ENCODE data around the gene YAF2. TPM values are rescaled to one million over a fixed set of nuclear protein-coding genes. Genes with fewer than 3 reads are reported as not detected.
"Not testable (repeated sequence)": the region's sequence is repeated elsewhere in the genome, so short reads cannot be mapped to it uniquely, and the experiment has no call there.

Gene YAF2
- polyA plus RNA-seq, 1 donor from 2014 or later, result 20.1 TPM

DNA sequence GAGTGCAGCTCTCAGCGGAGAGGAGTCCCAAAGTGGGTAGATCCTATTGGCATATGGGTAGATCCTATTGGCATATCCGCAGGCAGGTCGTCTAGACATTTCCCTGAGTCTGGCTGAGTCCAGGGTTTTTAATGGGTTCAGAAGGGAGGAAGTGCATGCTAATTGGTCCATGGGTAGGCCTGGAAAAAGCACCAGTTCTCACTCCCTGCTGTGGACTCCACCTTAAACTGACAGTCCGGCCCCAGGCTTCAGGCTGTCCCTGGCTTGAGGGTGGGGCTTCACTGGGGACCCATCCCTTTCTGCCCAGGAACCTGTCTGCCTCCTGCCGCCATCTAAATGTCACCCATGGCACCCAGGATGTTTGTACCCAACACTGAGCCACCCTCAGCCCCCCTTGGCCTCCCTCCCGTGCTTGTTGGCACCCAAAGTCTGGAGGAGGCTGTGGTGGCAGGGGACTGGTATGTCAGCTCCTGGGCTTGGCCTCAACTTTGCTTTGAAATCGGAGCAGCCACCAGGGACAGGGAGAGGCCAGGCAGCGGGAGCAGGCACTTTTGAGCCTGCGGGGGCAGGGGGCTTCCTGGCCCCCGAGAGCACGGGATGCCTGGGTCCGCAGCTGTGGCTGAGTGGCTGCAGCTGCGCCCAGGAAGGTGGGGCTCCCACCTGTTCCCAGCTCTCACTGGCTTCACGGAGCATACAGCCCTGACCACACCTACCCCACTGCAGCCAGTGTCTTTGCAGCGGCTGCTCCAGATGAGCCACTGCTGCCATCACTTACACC is 29.6 kb upstream of the YAF2 start:
- Mint-ChIP-seq H3K9me3 (peaks cover under 1 to 2% (median 1%) of the 10 kb centered on the region in 3 donors), H3K36me3 (peaks cover 2% of the 10 kb centered on the region), H3K27me3 (peaks cover 2% of the 10 kb centered on the region), H3K4me1 (peaks cover 0 to 3% (median 0%) of the 10 kb centered on the region in 3 donors), H3K27ac (no peak overlapping the region), H3K4me3 (no peak overlapping the region)

DNA sequence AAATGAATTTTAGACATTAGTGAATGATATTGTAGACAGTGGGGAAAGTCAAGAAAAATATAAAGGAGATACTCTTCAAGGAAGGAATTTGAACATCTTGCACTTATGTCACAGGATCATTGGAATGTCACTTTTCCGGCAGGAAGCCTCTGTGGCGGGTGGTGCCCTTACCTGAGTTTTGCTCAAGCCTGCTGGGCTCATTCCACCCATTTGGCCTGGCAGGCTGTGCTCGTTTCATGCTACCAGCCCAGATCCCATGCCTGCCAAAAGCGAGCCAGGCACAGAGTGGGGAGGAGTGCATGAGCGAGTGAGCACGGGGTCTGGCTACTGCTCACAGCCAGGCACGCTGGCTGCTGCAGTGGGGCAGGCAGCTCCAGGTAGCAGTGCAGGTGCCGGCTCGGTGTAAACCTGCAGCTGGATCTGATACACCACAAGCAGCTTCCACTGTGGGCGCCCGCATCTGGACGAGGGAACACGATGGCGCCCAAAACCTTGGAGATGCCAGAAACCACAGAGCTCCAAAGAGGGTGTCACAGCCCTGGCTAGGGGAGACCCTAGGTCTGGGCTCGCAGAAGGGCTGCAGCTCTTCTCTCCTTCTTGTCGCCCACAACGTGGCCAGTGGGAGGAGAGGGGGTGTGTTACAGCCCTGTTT is 28.7 kb upstream of the YAF2 start:
- Mint-ChIP-seq H3K4me3 (peak overlapping the region in 1 of 4 donors; percentile 19), H3K9me3 (peaks cover 0 to 2% (median 0%) of the 10 kb centered on the region in 3 donors), H3K27ac (no peak overlapping the region), H3K36me3 (peaks cover 2% of the 10 kb centered on the region), H3K4me1 (peaks cover 0 to 3% (median 0%) of the 10 kb centered on the region in 3 donors), H3K27me3 (peaks cover 2% of the 10 kb centered on the region)

DNA sequence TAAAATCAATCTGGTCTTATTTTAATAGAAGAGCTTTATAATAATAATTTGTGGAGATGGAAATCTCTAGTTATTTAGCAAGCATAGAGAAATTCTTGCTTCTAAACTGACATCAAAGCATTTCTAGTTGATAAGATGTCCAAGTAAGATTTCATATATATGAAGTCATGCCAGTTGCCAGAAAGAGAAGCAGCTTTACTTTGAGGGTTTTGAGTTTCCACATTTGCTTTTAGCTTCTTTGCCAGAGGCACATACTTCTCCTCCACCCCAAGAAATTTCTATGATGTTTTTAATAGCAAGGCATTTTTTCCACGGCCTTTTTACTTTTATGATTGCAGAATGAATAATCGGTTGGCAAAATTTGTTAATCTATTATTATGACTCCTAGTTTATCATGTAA is 24.2 kb upstream of the YAF2 start:
- H3K4me3 Mint-ChIP-seq, result no peak overlapping the region

DNA sequence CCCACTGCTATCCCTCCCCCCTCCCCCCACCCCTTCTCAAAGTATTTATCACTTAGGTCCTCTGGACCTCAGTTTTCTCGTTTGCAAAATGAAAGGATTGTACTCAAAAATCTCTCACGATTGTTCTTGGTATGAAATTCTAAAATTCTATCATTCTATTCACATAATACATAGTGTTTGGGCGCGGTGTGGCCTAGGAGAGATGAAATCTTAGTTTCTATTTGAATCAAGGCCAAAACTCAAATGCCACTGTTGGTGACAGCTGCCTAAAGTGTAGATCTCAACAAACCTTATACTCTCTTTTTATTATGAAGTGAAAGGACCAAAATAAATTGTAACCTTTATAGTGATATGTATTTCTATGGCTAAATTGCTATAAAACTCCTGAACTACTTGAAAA is 23.7 kb upstream of the YAF2 start:
- no peak overlapping the region for H3K4me3 Mint-ChIP-seq
- H3K27me3 Mint-ChIP-seq, result no peaks in the 10 kb centered on the region
- H3K9me3 Mint-ChIP-seq, result no peaks in the 10 kb centered on the region
- peaks cover 0 to 4% (median 0%) of the 10 kb centered on the region in 3 donors for H3K4me1 Mint-ChIP-seq
- no peak overlapping the region for H3K27ac Mint-ChIP-seq
- peaks cover 3% of the 10 kb centered on the region for H3K36me3 Mint-ChIP-seq

More for the DNA sequence above, 24.2 kb upstream of the YAF2 start:
- Mint-ChIP-seq H3K27ac (no peak overlapping the region), H3K4me1 (peaks cover 0 to 4% (median 0%) of the 10 kb centered on the region in 3 donors), H3K27me3 (no peaks in the 10 kb centered on the region), H3K36me3 (peaks cover 3% of the 10 kb centered on the region), H3K9me3 (no peaks in the 10 kb centered on the region)

DNA sequence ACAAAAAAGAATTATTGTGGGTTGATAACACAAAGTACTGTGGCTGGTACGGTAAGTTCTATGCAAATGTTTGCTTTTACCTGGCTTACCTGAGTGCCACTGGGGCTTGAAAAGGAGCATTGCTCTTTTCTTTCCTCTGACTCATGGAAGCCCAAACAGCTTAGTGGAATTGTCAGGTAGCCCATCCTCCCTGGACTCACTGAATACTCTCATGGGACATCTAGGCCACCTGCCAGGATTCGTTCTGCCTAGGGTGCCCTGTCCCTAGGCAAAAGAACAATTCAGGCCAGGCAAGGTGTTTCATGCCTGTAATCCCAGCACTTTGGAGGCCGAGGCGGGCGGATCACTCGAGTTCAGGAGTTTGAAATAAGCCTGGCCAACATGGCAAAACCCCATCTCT is 22.5 kb upstream of the YAF2 start:
- Mint-ChIP-seq H3K27ac (no peak overlapping the region), H3K36me3 (peaks cover 3% of the 10 kb centered on the region), H3K9me3 (no peaks in the 10 kb centered on the region), H3K4me1 (peaks cover 0 to 2% (median 0%) of the 10 kb centered on the region in 3 donors), H3K4me3 (no peak overlapping the region), H3K27me3 (no peaks in the 10 kb centered on the region)

DNA sequence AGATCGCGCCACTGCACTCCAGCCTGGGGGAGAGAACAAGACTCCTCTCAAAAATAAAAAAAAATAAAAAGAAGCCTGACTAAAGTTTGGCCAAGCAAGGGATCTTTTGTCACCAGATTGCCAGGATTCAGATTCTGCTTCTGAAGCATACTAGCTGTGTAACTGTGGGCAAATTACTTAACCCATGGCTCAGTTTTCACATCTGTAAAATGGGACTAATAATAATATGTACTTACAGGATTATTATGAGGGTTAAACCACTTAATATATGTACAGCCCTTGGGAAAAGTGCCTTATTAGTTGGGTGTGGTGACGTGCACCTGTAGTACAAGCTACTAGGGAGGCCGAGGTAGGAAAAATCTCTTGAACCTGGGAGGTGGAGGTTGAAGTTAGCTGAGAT is 21.7 kb upstream of the YAF2 start:
- H3K4me1 Mint-ChIP-seq, result peaks cover 0 to 2% (median 0%) of the 10 kb centered on the region in 3 donors
- no peak overlapping the region for H3K4me3 Mint-ChIP-seq
- H3K36me3 Mint-ChIP-seq, result peaks cover 3% of the 10 kb centered on the region
- H3K27me3 Mint-ChIP-seq, result no peaks in the 10 kb centered on the region
- no peak overlapping the region for H3K27ac Mint-ChIP-seq
- no peaks in the 10 kb centered on the region for H3K9me3 Mint-ChIP-seq

DNA sequence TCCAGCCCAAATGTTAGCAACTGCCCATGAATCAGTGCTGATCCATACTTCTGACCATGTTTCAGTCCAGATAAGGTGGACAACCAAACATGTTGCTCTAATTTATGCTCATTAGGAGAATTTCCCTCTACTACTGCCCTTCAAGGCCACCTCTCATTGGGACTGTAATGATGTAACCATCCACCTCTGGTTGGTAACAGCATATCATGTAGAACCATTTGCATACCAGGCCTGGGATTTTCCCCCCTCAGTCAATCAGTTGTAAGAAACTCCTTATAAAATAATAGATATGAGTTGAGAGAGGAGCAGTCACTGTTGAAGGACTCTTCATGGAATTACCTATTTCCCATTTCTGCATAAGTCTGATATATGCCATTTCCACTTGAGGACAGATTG is 17.8 kb upstream of the YAF2 start:
- Mint-ChIP-seq H3K4me3 (no peak overlapping the region), H3K4me1 (peaks cover 0 to 2% (median 0%) of the 10 kb centered on the region in 3 donors), H3K9me3 (no peaks in the 10 kb centered on the region), H3K27ac (no peak overlapping the region), H3K36me3 (peaks cover 3% of the 10 kb centered on the region), H3K27me3 (no peaks in the 10 kb centered on the region)

DNA sequence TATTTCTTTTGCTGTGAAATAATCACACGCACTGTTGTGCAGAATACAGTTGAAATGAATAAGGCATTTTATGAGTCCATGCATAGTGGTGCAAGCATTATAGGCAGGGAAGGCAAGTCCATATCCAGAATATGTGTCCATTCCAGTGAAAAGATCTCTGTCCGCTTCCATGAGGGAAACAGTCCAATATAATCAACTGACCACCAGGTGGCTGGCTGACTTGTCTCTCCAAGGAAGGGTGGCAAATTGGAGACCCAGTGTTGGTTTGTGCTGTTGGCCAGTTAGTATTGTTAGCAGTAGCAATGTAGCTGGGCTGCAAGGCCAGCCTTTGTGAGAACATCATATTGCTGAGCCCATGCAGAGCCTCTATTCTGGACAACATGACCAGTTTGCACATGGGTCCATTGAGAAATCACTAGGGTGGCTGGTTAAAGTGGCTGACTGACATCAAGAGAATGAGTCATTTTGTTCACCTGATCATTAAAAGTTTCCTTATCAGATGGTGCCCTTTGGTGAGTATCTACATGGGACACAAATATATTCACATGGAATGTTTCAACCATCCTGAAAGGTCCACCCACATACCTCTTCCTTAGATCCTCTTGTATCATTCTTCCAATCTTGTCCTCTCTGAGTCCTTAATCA is 17.3 kb upstream of the YAF2 start:
- peaks cover 2% of the 10 kb centered on the region for H3K36me3 Mint-ChIP-seq
- H3K27me3 Mint-ChIP-seq, result no peaks in the 10 kb centered on the region
- no peak overlapping the region for H3K4me3 Mint-ChIP-seq
- H3K9me3 Mint-ChIP-seq, result no peaks in the 10 kb centered on the region
- H3K4me1 Mint-ChIP-seq, result peaks cover 0 to 2% (median 0%) of the 10 kb centered on the region in 3 donors
- no peak overlapping the region for H3K27ac Mint-ChIP-seq

DNA sequence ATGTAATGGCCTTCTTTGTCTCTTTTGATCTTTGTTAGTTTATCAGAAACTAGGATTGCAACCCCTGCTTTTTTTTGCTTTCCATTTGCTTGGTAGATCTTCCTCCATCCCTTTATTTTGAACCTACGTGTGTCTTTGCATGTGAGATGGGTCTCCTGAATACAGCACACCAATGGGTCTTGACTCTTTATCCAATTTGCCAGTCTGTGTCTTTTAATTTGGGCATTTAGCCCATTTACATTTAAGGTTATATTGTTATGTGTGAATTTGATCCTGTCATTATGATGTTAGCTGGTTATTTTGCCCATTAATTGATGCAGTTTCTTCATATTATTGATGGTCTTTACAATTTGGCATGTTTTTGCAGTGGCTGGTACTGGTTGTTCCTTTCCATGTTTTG is 14.6 kb upstream of the YAF2 start:
- H3K36me3 Mint-ChIP-seq, H3K4me3 Mint-ChIP-seq, H3K27ac Mint-ChIP-seq, H3K27me3 Mint-ChIP-seq, H3K9me3 Mint-ChIP-seq, H3K4me1 Mint-ChIP-seq: not testable (repeated sequence)

DNA sequence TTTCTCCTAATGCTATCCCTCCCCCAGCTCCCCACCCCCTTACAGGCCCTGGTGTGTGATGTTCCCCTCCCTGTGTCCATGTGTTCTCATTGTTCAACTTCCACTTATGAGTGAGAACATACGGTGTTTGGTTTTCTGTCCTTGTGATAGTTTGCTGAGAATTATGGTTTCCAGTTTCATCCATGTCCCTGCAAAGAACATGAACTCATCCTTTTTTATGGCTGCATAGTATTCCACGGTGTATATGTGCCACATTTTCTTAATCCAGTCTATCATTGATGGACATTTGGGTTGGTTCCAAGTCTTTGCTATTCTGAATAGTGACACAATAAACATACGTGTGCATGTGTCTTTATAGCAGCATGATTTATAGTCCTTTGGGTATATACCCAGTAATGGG is 11.0 kb upstream of the YAF2 start:
- not testable (repeated sequence) for H3K9me3 Mint-ChIP-seq, H3K4me1 Mint-ChIP-seq, H3K27me3 Mint-ChIP-seq, H3K27ac Mint-ChIP-seq, H3K4me3 Mint-ChIP-seq, H3K36me3 Mint-ChIP-seq

DNA sequence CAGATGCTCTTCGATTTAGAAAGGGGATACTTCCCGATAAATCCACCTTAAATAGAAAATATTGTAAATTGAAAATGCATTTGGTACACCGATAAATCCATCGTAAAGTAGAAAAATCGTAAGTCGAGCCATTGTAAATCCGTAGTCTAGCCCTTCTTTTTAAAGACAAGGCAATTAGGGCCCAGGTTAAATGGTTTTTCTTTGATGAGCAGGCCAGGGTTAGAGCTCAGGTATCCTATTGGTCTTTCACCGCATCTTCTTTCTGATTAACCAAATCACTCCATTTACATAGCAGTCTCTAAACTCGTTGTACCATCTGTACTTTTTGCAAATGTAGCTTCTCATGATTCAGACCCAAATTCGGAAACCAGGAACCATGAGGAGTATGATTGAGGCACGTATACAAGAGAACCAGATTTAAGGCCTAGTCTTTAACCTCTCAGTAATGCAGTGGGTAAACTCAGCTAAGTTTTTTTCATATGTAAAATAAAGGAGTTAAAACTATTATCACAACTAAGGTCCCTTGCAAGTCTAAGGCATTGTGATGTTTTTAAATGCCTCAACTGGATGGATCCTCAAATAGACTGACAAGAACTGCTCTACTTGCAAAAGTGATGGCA is 2.2 kb upstream of the YAF2 start:
- peak overlapping the region in 1 of 4 donors; percentile 53 for H3K4me3 Mint-ChIP-seq
- peak overlapping the region in 1 of 3 donors; percentile 46 for H3K27ac Mint-ChIP-seq
- no peaks in the 10 kb centered on the region for H3K27me3 Mint-ChIP-seq
- peaks cover 18 to 23% (median 19%) of the 10 kb centered on the region in 3 donors for H3K4me1 Mint-ChIP-seq
- no peaks in the 10 kb centered on the region for H3K9me3 Mint-ChIP-seq
- peaks cover 4% of the 10 kb centered on the region for H3K36me3 Mint-ChIP-seq

DNA sequence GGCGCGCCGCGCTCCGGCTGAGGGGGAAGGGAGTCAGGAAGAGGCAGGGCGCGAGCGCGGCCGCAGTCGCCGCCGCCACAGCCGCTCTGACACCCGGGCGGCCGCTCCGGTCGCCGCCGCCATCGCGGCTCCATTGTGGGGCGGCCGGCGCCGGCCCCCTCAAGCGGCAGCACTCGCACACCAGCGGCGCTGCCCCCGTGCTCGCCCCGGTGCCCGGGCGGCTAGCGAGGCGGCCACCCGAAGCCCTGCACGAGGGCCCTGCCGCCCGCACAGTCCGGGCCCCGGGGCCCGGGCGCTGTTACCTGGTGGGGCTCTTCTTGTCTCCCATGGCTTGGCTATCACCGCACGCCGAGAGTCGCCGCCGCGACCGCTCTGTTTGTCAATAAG is 202 bp downstream of the YAF2 start:
- Mint-ChIP-seq H3K27me3 (no peaks in the 10 kb centered on the region), H3K27ac (peak overlapping the region; percentile 92 to 98 (median 95)), H3K4me1 (peaks cover 23 to 31% (median 29%) of the 10 kb centered on the region in 3 donors), H3K4me3 (peak overlapping the region; percentile 91 to 100 (median 96)), H3K36me3 (peaks cover 4% of the 10 kb centered on the region), H3K9me3 (no peaks in the 10 kb centered on the region)

DNA sequence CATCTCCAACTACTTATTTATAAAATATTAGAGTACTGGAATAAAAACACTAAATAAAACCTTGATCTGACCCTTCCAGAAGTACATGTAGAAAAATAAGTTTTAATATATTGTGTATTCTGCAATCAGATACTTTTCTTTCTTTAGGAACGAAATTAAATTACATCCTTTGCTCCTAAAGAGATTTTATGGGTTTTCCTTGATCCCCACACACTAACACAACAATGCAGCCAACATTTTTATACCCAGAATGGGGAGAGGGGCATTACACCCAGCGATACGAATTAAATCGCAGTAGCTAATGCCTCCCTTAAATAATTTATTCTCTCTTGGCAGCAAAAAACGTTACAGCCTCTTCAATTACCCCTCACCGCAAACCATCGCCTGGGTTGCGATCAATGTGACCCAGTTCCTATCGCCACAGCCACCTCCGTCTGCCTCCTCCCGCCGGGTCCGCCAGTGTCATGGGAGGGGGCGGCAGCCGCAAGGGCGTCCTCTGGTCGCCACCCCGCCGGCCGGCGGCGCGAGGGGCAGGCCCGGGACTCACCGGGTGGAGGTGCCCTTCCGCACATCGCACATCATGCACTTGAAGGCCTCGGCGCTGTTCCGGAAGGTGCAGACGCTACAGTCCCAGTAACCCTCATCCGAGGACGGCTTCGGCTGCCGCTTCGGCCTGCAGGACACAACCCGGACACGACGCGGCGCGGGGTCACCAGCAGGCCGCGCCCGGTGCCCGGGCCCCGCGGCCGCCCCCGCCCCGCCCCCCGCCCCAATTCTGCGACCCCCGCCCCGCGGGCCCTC is 796 bp downstream of the YAF2 start:
- peaks cover 4% of the 10 kb centered on the region for H3K36me3 Mint-ChIP-seq
- H3K27ac Mint-ChIP-seq, result peak overlapping the region; percentile 88 to 98 (median 95)
- peak overlapping the region; percentile 89 to 100 (median 95) for H3K4me3 Mint-ChIP-seq
- peaks cover 26 to 37% (median 35%) of the 10 kb centered on the region in 3 donors for H3K4me1 Mint-ChIP-seq
- H3K9me3 Mint-ChIP-seq, result no peaks in the 10 kb centered on the region
- H3K27me3 Mint-ChIP-seq, result no peaks in the 10 kb centered on the region

DNA sequence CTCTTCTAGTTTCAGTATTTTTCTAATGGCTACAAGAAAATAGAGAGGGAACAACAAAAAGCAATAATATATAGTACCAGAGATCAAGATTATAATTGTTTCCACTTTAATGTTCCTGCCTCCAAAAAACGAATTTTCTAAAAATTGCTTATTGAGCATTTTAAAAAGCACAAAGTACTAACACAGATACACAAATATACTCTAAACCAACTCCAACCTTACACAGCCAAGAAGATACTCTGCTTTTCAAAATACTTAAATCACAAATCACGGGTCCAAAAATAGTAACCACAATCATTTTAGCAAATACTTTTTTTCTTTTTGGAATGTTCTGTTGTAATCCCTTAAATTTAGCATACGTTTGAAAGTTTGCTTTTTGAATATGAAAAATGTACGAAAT is 2.0 kb downstream of the YAF2 start:
- Mint-ChIP-seq H3K27me3 (no peaks in the 10 kb centered on the region), H3K4me1 (peaks cover 26 to 38% (median 38%) of the 10 kb centered on the region in 3 donors), H3K9me3 (no peaks in the 10 kb centered on the region), H3K27ac (peak overlapping the region; percentile 6 to 68 (median 18)), H3K36me3 (peaks cover 4% of the 10 kb centered on the region), H3K4me3 (peak overlapping the region in 3 of 4 donors; percentile 65 to 75 (median 67))
